GM12891 (cell line): ENCODE data around the gene CDCP1.

Source experiments
- DNase-seq: peaks from one replicate; pipeline ENCODE4 v3.0.0; 2011; ENCODE audit warnings: low spot score; ENCODE audit not compliant: insufficient read length
- FAIRE-seq: peaks from 2 replicates; lab custom pipeline; 2011; peaks lifted over from hg19 to GRCh38; lab: Jason Lieb, UNC
- PAX5 ChIP-seq: IDR thresholded peaks from 2 replicates; pipeline ENCODE4 v1.6.1; 2011; ENCODE audit warnings: low read length, moderate library complexity, mild to moderate bottlenecking; ENCODE audit not compliant: insufficient read depth, severe bottlenecking
- POLR2A ChIP-seq: IDR thresholded peaks from 2 replicates; pipeline ENCODE4 v1.6.1; 2011; ENCODE audit warnings: low read depth, low read length, control low read depth
- POLR2AphosphoS5 ChIP-seq: IDR thresholded peaks from 2 replicates; pipeline ENCODE4 v1.6.1; 2011; ENCODE audit warnings: low read depth, low read length, control low read depth
- POU2F2 ChIP-seq: IDR thresholded peaks from 2 replicates; pipeline ENCODE4 v1.6.1; 2011; ENCODE audit warnings: low read depth, mild to moderate bottlenecking, control low read depth, low read length, moderate library complexity
- SPI1 ChIP-seq: IDR thresholded peaks from 2 replicates; pipeline ENCODE4 v1.6.1; 2011; ENCODE audit warnings: low read depth, low read length, control low read depth
- TAF1 ChIP-seq: IDR thresholded peaks from 2 replicates; pipeline ENCODE4 v1.6.1; 2011; ENCODE audit warnings: low read depth, low read length, control low read depth

The CDCP1 gene

GRCh38 chr3:45174234-45174633 is 28.1 kb upstream of the CDCP1 start:
- DNase-seq (no peak), FAIRE-seq (no peak)
- TF ChIP-seq POLR2A (no peak), TAF1 (no peak), POLR2AphosphoS5 (no peak), SPI1 (no peak), PAX5 (no peak), POU2F2 (no peak)

GRCh38 chr3:45173776-45174175 is 27.6 kb upstream of the CDCP1 start:
- no peak for TF ChIP-seq POU2F2
- no peak for TF ChIP-seq POLR2A
- no peak for TF ChIP-seq SPI1
- TF ChIP-seq POLR2AphosphoS5, result no peak
- no peak for TF ChIP-seq PAX5
- no peak for TF ChIP-seq TAF1
- FAIRE-seq (no peak), DNase-seq (no peak)

- DNase-seq, result no peak
- TF ChIP-seq POLR2AphosphoS5, result no peak
- TF ChIP-seq POU2F2, result no peak
- TF ChIP-seq TAF1, result no peak
- FAIRE-seq, result no peak
Measured at GRCh38 chr3:45171283-45171682, 25.1 kb upstream of the CDCP1 start.

DNA sequence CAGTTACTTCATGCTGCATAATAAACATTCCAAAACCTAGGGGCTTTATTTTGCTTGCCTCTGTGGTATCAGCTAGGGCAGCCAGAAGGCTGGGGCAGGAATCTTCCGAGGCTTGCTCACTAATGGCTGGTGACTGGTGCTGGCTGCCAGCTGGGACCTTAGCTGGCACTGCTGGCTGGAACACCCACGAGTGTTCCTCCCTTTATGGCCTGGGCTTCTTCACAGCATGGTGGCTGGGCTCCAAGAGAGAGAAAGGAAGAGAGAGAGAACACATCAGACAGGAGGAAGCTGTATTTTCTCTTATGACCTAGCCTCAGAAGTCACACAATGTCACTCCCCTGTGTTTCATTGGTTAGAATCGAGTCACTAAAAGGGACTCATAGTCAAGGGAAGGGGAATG is 23.9 kb upstream of the CDCP1 start:
- TF ChIP-seq POLR2AphosphoS5 (no peak), TAF1 (no peak), SPI1 (no peak), POLR2A (no peak)
- FAIRE-seq, result no peak

GRCh38 chr3:45169125-45169904 is 23.1 kb upstream of the CDCP1 start:
- TF ChIP-seq SPI1 (no peak), POLR2A (no peak)
- DNase-seq (no peak), FAIRE-seq (no peak)

More for the DNA sequence above, 23.9 kb upstream of the CDCP1 start:
- DNase-seq, result no peak

DNA sequence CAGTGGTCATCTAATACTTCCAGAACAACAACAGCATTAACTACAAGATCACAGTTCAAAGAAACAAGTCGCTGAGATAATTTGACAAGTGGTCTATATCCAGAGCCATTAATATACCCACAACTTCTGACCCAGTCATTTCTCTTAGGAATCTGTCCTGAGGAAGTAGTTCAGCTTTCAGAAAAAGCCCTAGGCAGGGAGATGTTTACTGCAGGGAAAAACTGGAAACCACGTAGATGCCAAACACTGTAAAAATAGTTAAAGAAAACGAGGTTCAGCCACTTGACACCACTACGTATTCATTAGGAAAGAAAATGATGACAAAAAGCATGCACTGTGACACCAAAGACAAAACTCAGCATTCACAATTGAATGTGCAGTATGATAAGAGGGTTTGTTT is 22.3 kb upstream of the CDCP1 start:
- DNase-seq (no peak), FAIRE-seq (no peak)
- TF ChIP-seq POLR2A (no peak), POU2F2 (no peak), POLR2AphosphoS5 (no peak), PAX5 (no peak), TAF1 (no peak), SPI1 (no peak)

- FAIRE-seq (peak; percentile 80), DNase-seq (no peak)
- no peak for TF ChIP-seq POLR2A
Measured at GRCh38 chr3:45167011-45167911, 21.1 kb upstream of the CDCP1 start.

DNA sequence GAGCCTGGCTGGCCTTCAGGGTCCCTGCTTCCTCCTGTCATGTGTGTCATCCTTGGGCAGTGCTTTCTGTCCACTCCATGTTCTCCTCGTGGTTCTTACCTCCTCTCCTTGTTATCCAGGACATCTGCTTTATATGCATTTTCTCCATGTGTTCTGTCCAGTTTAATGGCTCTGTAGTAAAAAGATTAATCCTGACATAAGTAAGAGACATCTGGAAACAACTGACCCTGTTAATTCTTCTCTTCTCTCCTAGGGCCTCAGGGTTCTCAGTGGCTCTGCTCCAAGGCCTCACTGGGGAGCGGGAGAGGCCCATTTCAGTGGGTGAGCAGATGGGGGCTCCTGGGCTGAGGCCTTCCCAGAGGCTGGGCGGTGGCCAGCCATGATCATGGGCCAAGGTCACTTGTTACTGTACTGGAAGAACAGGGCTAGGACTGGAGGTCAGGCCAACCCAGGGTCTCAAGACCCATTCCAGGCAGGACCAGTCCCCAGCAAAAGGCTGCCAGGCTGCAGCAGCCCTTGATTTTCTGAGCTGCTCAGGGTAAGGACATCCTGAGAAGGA is 20.2 kb upstream of the CDCP1 start:
- DNase-seq, result no peak
- TF ChIP-seq TAF1 (no peak), POLR2A (no peak), PAX5 (no peak)
- FAIRE-seq, result no peak

GRCh38 chr3:45165497-45166283 is 19.5 kb upstream of the CDCP1 start:
- FAIRE-seq (no peak), DNase-seq (no peak)
- no peak for TF ChIP-seq POLR2AphosphoS5
- no peak for TF ChIP-seq POU2F2
- no peak for TF ChIP-seq SPI1
- no peak for TF ChIP-seq POLR2A
- no peak for TF ChIP-seq TAF1
